HL-60 (cell line): ENCODE results near the gene ZNF496.

Source experiments
- CTCF ChIP-seq: IDR thresholded peaks from one replicate; pipeline ENCODE4 v1.5.1; 2011; ENCODE audit warnings: low read length, control low read depth, inconsistent platforms; ENCODE audit not compliant: insufficient read depth
- POLR2AphosphoS5 ChIP-seq: IDR thresholded peaks from 2 replicates; pipeline ENCODE4 v1.6.1; 2012; ENCODE audit warnings: low read depth
- SPI1 ChIP-seq: IDR thresholded peaks from 2 replicates; pipeline ENCODE4 v1.6.1; 2012; ENCODE audit warnings: low read depth, mild to moderate bottlenecking, borderline replicate concordance

- no peak for TF ChIP-seq CTCF
- no peak for TF ChIP-seq SPI1
- TF ChIP-seq POLR2AphosphoS5: no peak
Observed at GRCh38 chr1:247360991-247361731, 29.5 kb upstream of the ZNF496 start.
